Ishikawa (cell line): ENCODE measurements around the gene PGAP3.

Experiments
- MAX ChIP-seq: IDR thresholded peaks from 2 replicates; pipeline ENCODE4 v1.6.1; 2012
- RAD21 ChIP-seq: IDR thresholded peaks from 2 replicates; pipeline ENCODE4 v1.6.1; 2012; ENCODE audit warnings: low read depth

GRCh38 chr17:39722104-39722503, 34.2 kb upstream of the PGAP3 start:
- TF ChIP-seq MAX (no peak), RAD21 (no peak)
